Measurements from ENCODE around the gene PHLPP1.

PHLPP1 gene

DNA sequence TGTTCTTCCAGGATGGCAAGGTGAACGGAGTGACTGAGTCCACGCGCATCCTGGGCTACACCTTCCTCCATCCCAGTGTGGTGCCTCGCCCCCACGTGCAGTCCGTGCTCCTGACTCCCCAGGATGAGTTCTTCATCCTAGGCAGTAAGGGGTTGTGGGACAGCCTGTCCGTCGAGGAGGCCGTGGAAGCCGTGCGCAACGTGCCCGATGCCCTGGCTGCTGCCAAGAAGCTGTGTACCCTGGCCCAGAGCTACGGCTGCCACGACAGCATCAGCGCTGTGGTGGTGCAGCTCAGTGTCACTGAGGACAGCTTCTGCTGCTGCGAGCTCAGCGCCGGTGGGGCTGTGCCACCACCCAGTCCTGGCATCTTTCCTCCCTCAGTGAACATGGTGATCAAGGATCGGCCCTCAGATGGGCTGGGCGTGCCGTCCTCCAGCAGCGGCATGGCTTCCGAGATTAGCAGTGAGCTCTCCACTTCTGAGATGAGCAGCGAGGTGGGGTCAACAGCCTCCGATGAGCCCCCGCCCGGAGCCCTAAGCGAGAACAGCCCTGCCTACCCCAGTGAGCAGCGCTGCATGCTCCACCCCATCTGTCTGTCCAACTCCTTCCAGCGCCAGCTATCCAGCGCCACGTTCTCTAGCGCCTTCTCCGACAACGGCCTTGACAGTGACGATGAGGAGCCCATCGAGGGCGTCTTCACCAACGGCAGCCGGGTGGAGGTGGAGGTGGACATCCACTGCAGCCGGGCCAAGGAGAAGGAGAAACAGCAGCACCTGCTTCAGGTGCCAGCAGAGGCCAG is 263.1 kb downstream of the PHLPP1 start:
- no peak overlapping the region for H3K27ac Mint-ChIP-seq
- no peak for TF ChIP-seq CTCF (IDR thresholded peaks at IDR 0.05)
- no peak for DNase-seq
- peaks cover 19% of the 10 kb centered on the region for H3K36me3 Mint-ChIP-seq (ENCODE audit: low read depth)
- peaks cover 22% of the 10 kb centered on the region for H3K4me1 Mint-ChIP-seq
- no peak overlapping the region for H3K4me3 Mint-ChIP-seq
- no peaks in the 10 kb centered on the region for H3K9me3 Mint-ChIP-seq
- no peaks in the 10 kb centered on the region for H3K27me3 Mint-ChIP-seq (ENCODE audit: low read depth, poor library complexity)

DNA sequence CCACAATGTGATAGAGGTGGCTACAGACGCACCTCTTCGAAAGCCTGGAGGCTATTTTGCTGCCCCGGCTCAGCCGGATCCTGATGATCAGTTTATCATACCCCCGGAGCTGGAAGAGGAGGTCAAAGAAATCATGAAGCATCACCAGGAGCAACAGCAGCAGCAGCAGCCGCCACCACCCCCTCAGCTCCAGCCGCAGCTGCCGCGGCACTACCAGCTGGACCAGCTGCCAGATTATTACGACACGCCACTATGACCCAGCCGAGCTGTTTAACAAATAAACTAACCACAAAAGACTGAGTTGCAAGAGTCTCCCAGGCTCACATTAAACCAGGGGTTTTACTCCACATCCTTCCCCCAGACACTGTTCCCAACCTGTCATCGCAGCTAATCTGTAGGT is 263.8 kb downstream of the PHLPP1 start:
- Mint-ChIP-seq H3K4me1 (peaks cover 22% of the 10 kb centered on the region), H3K27ac (peak overlapping the region; percentile 47), H3K36me3 (ENCODE audit: low read depth) (peaks cover 19% of the 10 kb centered on the region), H3K9me3 (no peaks in the 10 kb centered on the region), H3K4me3 (no peak overlapping the region), H3K27me3 (ENCODE audit: low read depth, poor library complexity) (no peaks in the 10 kb centered on the region)
- no peak for DNase-seq
- no peak for TF ChIP-seq CTCF (IDR thresholded peaks at IDR 0.05)

DNA sequence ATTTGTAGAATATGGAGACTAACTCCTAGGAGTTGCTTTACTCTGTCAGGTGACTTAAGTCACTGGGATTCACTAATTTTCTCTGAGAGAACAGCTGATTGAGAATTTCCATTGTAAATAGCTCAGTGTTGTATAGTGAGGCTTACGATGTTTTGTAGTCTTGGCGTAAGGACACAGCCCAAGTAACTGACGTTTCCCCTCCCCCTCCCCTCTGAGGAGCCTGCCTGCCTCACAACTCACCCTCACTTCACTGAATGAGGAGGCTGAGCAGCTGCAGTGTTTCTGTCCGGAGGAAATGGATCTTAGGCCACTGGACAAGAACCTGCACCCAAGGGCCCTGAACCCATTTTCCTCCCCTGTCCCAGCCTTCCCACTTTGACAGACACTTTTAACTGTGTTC is 264.6 kb downstream of the PHLPP1 start:
- no peak overlapping the region for H3K4me3 Mint-ChIP-seq
- no peak for DNase-seq
- H3K36me3 Mint-ChIP-seq (ENCODE audit: low read depth): peaks cover 19% of the 10 kb centered on the region
- H3K9me3 Mint-ChIP-seq: no peaks in the 10 kb centered on the region
- H3K27me3 Mint-ChIP-seq (ENCODE audit: low read depth, poor library complexity): no peaks in the 10 kb centered on the region
- peak overlapping the region; percentile 89 for H3K27ac Mint-ChIP-seq
- TF ChIP-seq CTCF (IDR thresholded peaks at IDR 0.05): no peak
- H3K4me1 Mint-ChIP-seq: peaks cover 22% of the 10 kb centered on the region

DNA sequence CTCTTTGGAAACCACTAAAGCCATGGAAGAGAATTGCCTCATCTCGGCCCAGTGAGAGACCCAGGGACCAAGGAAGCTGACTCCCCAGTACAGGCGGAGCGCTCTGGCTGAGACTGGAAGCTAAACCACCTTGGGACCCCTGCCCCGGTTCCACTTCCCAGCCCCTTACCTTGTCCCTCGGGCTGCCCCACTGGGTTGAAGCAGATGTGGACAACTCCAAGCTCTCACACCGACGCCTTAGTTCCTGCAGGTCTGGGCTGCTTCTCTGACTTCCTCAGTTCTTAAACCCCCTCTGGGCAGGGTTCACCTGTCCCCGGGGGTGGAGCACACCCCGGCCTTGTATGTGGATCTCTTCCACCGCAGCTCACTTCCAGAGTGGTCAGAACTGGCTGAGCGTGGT is 266.2 kb downstream of the PHLPP1 start:
- H3K9me3 Mint-ChIP-seq: no peaks in the 10 kb centered on the region
- H3K27me3 Mint-ChIP-seq (ENCODE audit: low read depth, poor library complexity): peaks cover 2% of the 10 kb centered on the region
- TF ChIP-seq CTCF (IDR thresholded peaks at IDR 0.05): no peak
- no peak overlapping the region for H3K27ac Mint-ChIP-seq
- H3K4me1 Mint-ChIP-seq: peaks cover 22% of the 10 kb centered on the region
- no peak overlapping the region for H3K4me3 Mint-ChIP-seq
- no peak for DNase-seq
- peaks cover 10% of the 10 kb centered on the region for H3K36me3 Mint-ChIP-seq (ENCODE audit: low read depth)

DNA sequence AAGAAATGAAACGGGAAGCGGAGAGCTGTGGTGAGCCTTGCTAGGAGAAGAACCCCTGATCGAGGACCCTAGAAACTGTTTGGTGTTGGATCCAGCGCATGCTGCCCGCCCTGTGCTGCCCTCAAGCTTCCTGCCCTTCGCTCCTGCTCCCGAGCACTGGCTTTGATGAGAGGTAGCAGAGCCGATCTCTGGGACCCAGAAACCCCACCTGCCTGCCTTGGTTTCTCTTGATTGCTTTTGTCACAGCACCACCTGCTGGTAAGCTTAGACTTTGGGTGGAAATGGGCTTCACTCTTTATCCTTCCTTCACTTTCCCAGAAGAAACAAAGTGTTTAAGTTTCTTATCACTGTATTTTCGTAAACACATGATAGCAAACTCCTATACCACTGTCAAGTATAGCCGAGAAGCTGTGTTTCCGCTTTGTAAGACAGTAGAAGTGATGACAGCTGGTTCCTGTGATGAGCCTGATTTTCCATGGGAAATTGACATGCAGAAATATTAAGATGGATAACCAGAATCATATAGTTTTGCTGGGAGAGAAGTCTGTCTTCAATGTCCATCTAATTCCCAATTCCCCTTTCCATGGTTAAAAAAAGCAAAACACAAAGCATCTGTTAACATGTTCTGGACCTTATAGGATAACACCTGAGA is 267.4 kb downstream of the PHLPP1 start:
- H3K9me3 Mint-ChIP-seq: no peaks in the 10 kb centered on the region
- no peak overlapping the region for H3K4me3 Mint-ChIP-seq
- no peak overlapping the region for H3K27ac Mint-ChIP-seq
- peaks cover 7% of the 10 kb centered on the region for H3K36me3 Mint-ChIP-seq (ENCODE audit: low read depth)
- H3K4me1 Mint-ChIP-seq: peaks cover 22% of the 10 kb centered on the region
- peaks cover 2% of the 10 kb centered on the region for H3K27me3 Mint-ChIP-seq (ENCODE audit: low read depth, poor library complexity)
- peak; percentile 69 for TF ChIP-seq CTCF (IDR thresholded peaks at IDR 0.05)
- DNase-seq: peak; percentile 62

All from nephron progenitor cell (in vitro differentiated cells).